Body of pancreas (tissue), 4 donors: ENCODE measurements around the gene CDT1. TPM values are rescaled to one million over a fixed set of nuclear protein-coding genes. Genes with fewer than 3 reads are reported as not detected.

Source experiments
- ATAC-seq: fragments of 150-250 bp; one replicate; pipeline ENCODE4 v1.9.1; 2016
- DNase-seq, 4 donors: peaks; one replicate each; pipeline ENCODE4 v3.0.0-alpha.2; 2019
- H3K27ac ChIP-seq, 4 donors: fragments of 200-600 bp; sonication (generic); 1 replicate in 3 of 4; 2 replicates in 1 of 4; pipeline versions ENCODE4 v1.5.1 to v1.6.1; 2016 to 2019; ENCODE audit warnings: mild to moderate bottlenecking in 1 of 4, mixed read lengths in 1 of 4, moderate library complexity in 1 of 4
- H3K27me3 ChIP-seq, 2 donors: fragments of 200-600 bp; sonication (generic); one replicate each; pipeline ENCODE4 v1.6.0; 2016; ENCODE audit warnings: mild to moderate bottlenecking in 1 of 2
- H3K36me3 ChIP-seq, 2 donors: fragments of 200-600 bp; sonication (generic); replicated peaks in 1 of 2; 2 replicates each; pipeline ENCODE4 v1.5.1; 2016; ENCODE audit warnings: low read depth in 2 of 2; ENCODE audit not compliant: insufficient read depth in 1 of 2
- H3K4me1 ChIP-seq: fragments of 200-600 bp; sonication (generic); one replicate; pipeline ENCODE4 v1.6.0; 2016
- H3K4me3 ChIP-seq, 2 donors: fragments of 200-600 bp; sonication (generic); 1 replicate in 1 of 2; 2 replicates in 1 of 2; pipeline ENCODE4 v1.5.1; 2016 to 2019
- H3K9me3 ChIP-seq, 3 donors: fragments of 200-600 bp; sonication (generic); 1 replicate in 2 of 3; 2 replicates in 1 of 3; pipeline ENCODE4 v1.5.1; 2016
- POLR2A ChIP-seq, 3 donors: fragments of 450-650 bp; IDR thresholded peaks; one replicate each; pipeline ENCODE4 v1.6.1; 2016; ENCODE audit warnings: antibody characterized with exemption in 3 of 3, mild to moderate bottlenecking in 2 of 3
- WGBS, 2 donors: methylation state at CpG; one replicate each; pipeline ENCODE4 v1.1.5; 2017; 5-methylcytosine and 5-hydroxymethylcytosine counted together
- intact Hi-C: fragments of 100-400 bp; cut with DNase I; formaldehyde crosslinking; loops from one replicate; pipeline ENCODE4 v1.15.1; 2023
- total RNA-seq, 2 donors: library from RNA; depleted of rRNA; stranded (reverse); fragments of >200 nt; gene quantifications; one replicate each; pipeline ENCODE4 v1.1.0, GENCODE V29; 2016
- TF ChIP-seq, protein P1 (sequence below), 7 experiments: fragments of 450-650 bp in 4 of 7; fragments of 200-600 bp in 3 of 7; sonication (generic) in 3 of 7; IDR thresholded peaks; one replicate each; pipeline ENCODE4 v1.5.1; 2016 to 2019; ENCODE audit warnings: antibody characterized with exemption in 7 of 7

The CDT1 gene
- total RNA-seq, 2 donors from 2014 or later: 7.6 TPM; not detected in 1

DNA sequence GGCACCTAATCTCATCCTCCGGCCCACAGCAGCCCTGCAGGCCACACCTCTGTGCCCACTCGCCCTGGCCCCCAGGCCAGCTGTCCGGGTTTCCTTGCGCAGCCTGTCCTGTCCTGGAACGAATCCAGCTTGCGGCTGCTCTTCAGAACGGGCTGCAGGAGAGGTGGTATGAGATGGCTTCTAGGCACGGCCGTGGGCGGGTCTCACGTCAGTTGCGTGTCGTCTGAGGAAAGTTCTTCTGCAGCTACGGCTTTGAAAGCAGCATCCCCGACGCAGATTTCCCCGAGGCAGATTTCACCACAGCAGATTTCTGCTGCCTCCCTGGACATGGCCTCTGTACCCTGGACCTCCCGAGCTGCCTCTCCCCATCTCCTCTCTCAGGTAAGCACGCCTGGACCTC is 35.0 kb downstream of the CDT1 start:
- ATAC-seq: no peak
- intact Hi-C loops: no loop called here
- TF ChIP-seq, protein P1, sequence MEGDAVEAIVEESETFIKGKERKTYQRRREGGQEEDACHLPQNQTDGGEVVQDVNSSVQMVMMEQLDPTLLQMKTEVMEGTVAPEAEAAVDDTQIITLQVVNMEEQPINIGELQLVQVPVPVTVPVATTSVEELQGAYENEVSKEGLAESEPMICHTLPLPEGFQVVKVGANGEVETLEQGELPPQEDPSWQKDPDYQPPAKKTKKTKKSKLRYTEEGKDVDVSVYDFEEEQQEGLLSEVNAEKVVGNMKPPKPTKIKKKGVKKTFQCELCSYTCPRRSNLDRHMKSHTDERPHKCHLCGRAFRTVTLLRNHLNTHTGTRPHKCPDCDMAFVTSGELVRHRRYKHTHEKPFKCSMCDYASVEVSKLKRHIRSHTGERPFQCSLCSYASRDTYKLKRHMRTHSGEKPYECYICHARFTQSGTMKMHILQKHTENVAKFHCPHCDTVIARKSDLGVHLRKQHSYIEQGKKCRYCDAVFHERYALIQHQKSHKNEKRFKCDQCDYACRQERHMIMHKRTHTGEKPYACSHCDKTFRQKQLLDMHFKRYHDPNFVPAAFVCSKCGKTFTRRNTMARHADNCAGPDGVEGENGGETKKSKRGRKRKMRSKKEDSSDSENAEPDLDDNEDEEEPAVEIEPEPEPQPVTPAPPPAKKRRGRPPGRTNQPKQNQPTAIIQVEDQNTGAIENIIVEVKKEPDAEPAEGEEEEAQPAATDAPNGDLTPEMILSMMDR (IDR thresholded peaks at IDR 0.05): no peak
- TF ChIP-seq POLR2A (IDR thresholded peaks at IDR 0.05): no peak

DNA sequence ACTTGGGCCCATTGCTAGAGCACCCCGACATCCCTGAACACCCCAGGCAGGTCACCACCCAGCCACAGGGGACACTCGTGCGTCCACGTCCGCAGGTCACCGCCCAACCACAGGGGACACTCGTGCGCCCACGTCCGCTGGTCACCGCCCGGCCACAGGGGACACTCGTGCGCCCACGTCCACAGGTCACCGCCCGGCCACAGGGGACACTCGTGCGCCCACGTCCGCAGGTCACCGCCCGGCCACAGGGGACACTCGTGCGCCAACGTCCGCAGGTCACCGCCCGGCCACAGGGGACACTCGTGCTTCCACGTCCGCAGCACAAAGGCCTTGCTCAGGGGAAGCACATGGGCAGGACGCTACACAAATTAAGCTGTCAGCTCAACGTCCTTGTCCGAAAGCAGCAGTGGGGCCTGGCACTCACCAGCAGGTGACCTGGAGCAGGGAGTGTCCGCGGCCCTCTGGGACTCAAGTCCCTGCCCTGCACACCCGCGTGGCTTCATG is 35.5 kb downstream of the CDT1 start:
- 94% methylated on average over 31 to 39 of the region's 39 CpGs for WGBS, 2 donors
- no peak for ATAC-seq
- intact Hi-C loops: no loop called here
- Histone ChIP-seq H3K27me3 (no peaks in the 10 kb centered on the region), H3K36me3 (no peaks in the 10 kb centered on the region), H3K9me3 (no peaks in the 10 kb centered on the region), H3K4me3 (no peak overlapping the region), H3K27ac (no peak overlapping the region), H3K4me1 (no peaks in the 10 kb centered on the region)
- no peak for DNase-seq
- TF ChIP-seq POLR2A (IDR thresholded peaks at IDR 0.05): no peak
- TF ChIP-seq, protein P1 (IDR thresholded peaks at IDR 0.05): no peak

More for the DNA sequence above, 35.0 kb downstream of the CDT1 start:
- DNase-seq: no peak
- H3K9me3 ChIP-seq: no peaks in the 10 kb centered on the region
- no peak overlapping the region for H3K27ac ChIP-seq
- H3K36me3 ChIP-seq: no peaks in the 10 kb centered on the region
- H3K4me1 ChIP-seq: no peaks in the 10 kb centered on the region
- no peak overlapping the region for H3K4me3 ChIP-seq
- WGBS, 2 donors: 86 to 92% methylated on average over 13 to 19 of the region's 19 CpGs
- H3K27me3 ChIP-seq: no peaks in the 10 kb centered on the region

DNA sequence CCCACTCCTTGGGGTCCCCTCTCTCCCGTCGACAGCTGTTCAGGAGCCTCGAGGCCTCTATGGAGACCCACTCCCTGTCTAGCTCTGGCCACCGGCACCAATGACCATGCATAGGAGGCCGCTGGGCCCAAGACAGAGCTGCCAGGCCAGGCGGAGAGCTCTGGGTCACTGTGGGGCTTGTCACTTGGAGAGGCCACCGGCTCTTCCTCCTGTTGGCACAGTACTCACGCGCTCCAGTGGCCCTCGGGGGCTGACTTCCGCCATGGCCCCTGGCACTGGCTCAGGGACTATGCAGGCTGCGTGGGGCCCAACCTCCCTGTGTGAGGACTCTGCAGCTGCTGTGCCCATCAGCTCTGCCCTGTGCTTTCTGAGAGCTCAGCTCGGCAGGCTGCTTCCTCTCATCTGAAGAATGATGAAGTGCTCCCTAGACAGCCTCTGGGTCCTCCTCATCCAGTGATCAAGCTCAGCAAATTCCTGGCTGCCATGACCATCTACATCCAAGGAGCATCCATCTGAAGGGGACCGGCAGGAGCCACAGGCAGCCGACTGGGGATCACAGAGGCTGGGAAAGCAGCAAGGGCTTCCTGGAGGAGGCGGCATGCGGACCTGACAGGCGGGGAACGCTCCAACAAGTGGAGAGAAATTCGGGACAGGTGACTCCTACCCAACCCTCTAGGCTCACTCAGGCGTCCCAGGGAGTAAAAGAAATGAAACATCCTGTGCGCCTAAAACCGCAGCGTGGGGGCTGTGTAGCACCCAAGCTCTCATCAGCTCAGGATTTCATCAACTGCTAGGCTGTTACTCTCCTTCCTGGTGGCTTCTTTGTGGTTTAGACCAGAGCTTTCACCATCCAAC is 36.4 kb downstream of the CDT1 start:
- Histone ChIP-seq H3K27me3 (no peaks in the 10 kb centered on the region), H3K4me3 (no peak overlapping the region), H3K4me1 (no peaks in the 10 kb centered on the region), H3K36me3 (no peaks in the 10 kb centered on the region), H3K9me3 (no peaks in the 10 kb centered on the region), H3K27ac (no peak overlapping the region)
- DNase-seq (no peak), ATAC-seq (no peak)
- 87 to 92% methylated on average over 11 to 22 of the region's 24 CpGs for WGBS, 2 donors
- TF ChIP-seq, protein P1 (IDR thresholded peaks at IDR 0.05): no peak
- no peak for TF ChIP-seq POLR2A (IDR thresholded peaks at IDR 0.05)
- intact Hi-C loops: no loop called here

DNA sequence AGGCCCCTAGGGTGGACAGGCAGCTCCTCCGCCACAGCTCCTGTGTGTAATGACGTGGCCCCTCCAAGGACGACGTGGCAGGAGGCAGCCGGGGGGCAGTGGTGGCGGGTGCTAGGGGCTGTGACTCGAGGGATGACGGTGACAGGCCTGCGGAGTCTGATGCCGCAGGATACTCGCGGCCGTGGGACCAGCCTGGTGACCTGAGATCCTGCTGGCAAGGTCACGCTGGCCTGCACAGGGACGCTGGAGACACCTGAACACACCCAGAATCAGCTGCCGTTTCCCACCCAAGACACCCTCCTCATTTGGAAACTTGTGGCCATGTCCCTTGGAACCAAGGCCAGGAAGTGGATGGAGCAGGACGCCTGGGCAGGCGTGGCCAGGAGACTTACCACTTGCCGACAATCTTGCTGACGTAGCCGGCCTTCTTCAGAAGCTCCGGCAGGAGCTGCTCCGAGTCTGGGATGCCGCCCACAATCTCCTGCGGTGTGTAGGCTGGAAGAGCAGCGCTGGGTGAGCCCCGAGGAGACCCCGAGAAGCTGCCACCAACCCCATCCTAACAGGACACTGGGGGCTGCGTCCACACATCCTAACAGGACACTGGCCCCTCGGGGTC is 37.1 kb downstream of the CDT1 start:
- H3K4me3 ChIP-seq: no peak overlapping the region
- H3K9me3 ChIP-seq: no peaks in the 10 kb centered on the region
- DNase-seq (no peak), ATAC-seq (no peak)
- H3K27ac ChIP-seq: no peak overlapping the region
- WGBS, 2 donors: 90 to 100% methylated on average over 7 to 29 of the region's 30 CpGs
- TF ChIP-seq, protein P1 (IDR thresholded peaks at IDR 0.05): no peak
- no peak for TF ChIP-seq POLR2A (IDR thresholded peaks at IDR 0.05)
- no peaks in the 10 kb centered on the region for H3K27me3 ChIP-seq
- H3K4me1 ChIP-seq: no peaks in the 10 kb centered on the region
- H3K36me3 ChIP-seq: no peaks in the 10 kb centered on the region
- intact Hi-C loops: no loop called here
